GM10248 (cell line): ENCODE results near the gene CREB1.

ENCODE experiments used
- CTCF ChIA-PET: fragments of 300-600 bp; sonication (Branson Sonifier 250); formaldehyde crosslinking; extraction: SDS; loops from one replicate; lab custom pipeline; 2021; ENCODE audit warnings: antibody characterized with exemption; lab: Yijun Ruan, JAX
- POLR2A ChIA-PET: fragments of 350-650 bp; sonication (Branson Sonifier 250); formaldehyde crosslinking; extraction: SDS; loops from one replicate; lab custom pipeline; 2020; ENCODE audit warnings: antibody characterized with exemption; lab: Yijun Ruan, JAX
- DNase-seq: peaks from one replicate; pipeline ENCODE4 v3.0.0; 2012; ENCODE audit errors: extremely low spot score
- TF ChIP-seq, protein P1 (sequence below): IDR thresholded peaks from 2 replicates; pipeline ENCODE4 v1.5.1; 2012; ENCODE audit warnings: mild to moderate bottlenecking, low read depth; ENCODE audit errors: extremely low read depth, missing control alignments, control extremely low read depth

CREB1 gene

DNA sequence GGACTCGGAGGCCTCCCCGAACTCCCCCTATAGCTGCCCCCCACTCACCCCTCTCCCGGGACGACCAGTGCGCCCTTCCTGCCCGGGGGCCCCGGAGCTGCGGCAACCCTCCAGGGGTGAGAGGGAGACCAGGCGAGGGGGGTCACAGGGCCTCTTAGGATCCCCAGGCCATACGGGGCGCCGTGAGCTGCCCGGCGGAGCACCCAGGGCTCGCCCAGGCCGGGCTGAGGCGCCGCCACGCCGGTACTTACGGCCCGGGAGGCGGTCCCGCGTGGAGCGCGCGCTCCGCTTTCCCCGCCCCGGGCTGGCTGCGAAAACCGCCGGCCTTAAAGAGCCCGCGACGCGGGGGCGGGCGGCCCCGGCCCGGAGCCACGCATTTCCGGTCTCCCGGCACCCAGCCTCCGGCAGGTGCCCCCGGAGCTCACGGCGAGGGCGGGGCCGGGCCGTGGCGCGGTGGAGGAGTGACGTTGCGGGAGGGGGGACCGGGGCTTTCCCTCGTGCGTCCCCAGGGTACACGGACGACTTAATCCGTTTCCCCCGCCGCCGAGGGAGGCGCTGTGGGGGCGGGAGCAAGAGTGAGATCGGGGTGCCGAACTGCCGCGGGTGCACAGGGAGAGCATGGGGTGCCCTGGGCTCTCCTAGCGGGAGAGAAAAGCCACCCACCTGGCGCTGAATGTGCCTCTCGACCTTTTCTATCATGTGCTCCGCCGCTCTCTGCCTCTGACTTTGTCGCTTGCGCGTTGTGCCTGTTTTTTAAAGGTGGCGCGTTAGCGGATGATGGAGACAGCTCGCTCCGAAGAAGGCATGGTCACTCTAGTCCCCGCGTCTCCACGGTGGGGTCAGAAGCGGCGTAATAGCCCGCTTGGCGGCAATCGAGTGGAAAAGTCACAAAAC, 95.5 kb downstream of the CREB1 start, which contains the start of gene METTL21A:
TSS of gene METTL21A (minus strand) at position 381 of the 894 bp plus-strand sequence. CDS start 1,019 bp downstream, outside the sequence.
- CTCF ChIA-PET: interaction anchor here (0.8 to 3.8 kb wide), 29 partner anchors 8 to 449 kb away, joined by 3 to 29 read pairs (median 5); no protein-coding TSS in a partner anchor
- TF ChIP-seq, protein P1, sequence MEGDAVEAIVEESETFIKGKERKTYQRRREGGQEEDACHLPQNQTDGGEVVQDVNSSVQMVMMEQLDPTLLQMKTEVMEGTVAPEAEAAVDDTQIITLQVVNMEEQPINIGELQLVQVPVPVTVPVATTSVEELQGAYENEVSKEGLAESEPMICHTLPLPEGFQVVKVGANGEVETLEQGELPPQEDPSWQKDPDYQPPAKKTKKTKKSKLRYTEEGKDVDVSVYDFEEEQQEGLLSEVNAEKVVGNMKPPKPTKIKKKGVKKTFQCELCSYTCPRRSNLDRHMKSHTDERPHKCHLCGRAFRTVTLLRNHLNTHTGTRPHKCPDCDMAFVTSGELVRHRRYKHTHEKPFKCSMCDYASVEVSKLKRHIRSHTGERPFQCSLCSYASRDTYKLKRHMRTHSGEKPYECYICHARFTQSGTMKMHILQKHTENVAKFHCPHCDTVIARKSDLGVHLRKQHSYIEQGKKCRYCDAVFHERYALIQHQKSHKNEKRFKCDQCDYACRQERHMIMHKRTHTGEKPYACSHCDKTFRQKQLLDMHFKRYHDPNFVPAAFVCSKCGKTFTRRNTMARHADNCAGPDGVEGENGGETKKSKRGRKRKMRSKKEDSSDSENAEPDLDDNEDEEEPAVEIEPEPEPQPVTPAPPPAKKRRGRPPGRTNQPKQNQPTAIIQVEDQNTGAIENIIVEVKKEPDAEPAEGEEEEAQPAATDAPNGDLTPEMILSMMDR: peak; percentile 64
- POLR2A ChIA-PET: interaction anchor here (0.5 to 3.0 kb wide), 6 partner anchors 42 to 688 kb away, joined by 3 to 15 read pairs (median 4); partner anchors contain the start of genes CCNYL1 and KLF7
- DNase-seq: peak; percentile 97

DNA sequence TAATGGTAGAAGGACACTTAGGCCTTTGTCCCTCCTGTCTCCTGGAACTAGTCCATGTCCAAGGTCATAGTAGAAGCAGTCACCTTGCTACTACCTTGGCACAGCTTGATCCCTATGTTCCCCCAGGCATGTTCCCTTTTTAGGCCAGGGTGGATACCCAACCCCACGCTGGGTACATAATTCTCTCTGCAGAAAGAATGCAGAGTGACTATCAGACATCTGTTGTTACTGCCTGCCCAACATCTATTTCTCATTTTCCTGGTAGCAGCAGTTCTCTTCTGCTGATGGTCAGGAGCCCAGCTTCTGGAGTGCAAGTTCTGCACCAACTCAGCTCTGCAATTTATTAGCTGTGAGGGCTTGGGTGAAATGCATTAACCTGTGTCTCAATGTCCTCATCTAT, 99.8 kb downstream of the CREB1 start:
- ChIA-PET POLR2A (no interaction called here), CTCF (interaction anchor here (1.2 kb wide), 1 partner anchor 15 kb away, joined by 3 read pairs; no protein-coding TSS in a partner anchor)
- no peak for DNase-seq
- TF ChIP-seq, protein P1: no peak

DNA sequence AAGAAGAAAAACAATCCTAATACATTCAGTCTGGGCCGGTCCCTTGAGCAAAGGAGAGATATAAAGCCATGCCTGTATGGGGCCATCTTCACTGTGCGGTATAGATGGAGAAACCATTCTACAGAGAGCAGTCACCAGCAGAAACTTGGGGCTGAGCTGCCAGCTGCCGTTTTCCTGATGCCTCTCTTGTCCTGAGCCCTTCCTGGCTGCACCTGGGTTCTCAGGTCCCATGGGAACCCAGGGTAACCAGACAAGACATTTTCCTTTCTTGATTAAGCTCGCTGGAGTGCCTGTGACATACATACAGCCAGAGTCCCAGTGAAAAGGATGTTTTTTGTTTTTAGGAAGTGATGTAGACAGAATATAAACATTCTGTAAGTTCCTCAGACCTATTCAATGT, 100.7 kb downstream of the CREB1 start:
- ChIA-PET CTCF (interaction anchor here (0.7 to 1.2 kb wide), 2 partner anchors 14 to 410 kb away, joined by 3 read pairs; no protein-coding TSS in a partner anchor), POLR2A (no interaction called here)
- no peak for DNase-seq

DNA sequence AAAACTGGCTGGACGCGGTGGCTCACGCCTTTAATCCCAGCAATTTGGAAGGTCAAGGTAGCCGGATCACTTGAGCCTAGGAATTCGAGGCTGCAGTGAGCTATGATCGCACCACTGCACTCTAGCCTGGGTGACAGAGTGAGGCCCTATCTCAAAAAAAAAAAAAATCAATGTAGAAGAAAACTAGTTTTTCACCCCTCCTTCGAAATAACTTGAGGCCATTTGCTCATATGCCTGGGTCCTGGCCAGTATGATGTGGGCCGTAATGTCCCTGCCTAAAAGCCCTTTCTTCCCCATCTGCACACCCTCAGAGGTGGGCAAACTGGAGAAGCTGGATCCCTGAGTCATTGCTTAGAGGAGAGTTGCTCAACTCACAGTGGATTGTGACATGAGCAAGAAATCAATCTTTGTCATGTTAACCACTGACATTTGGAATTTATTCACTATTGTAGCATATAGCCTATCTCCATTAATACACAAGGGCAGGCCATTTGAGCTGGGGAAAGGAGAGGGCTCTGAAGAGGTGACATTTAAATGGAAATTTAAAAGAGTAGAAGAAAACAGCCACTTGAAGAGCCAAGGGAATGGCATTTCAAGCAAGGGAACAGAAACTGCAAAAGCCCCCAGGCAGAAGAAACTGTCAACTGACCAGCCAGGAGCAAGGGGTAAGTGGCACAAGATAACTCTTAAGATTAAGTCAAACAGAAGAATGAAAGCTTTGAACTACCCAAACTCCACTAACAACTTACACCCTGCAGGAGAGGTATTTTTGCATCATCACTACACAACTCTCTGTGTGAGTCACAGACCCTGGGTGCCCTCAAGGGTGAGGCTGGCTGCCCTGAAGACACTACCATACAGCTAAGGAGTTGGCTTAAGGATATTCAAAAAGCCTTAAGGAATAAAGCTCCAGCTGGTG, 103.1 kb downstream of the CREB1 start:
- POLR2A ChIA-PET: no interaction called here
- DNase-seq: no peak
- CTCF ChIA-PET: interaction anchor here (1.0 to 1.3 kb wide), 4 partner anchors 18 to 399 kb away, joined by 3 to 4 read pairs (median 3); no protein-coding TSS in a partner anchor
- TF ChIP-seq, protein P1: no peak

More for the DNA sequence above, 100.7 kb downstream of the CREB1 start:
- TF ChIP-seq, protein P1: no peak

DNA sequence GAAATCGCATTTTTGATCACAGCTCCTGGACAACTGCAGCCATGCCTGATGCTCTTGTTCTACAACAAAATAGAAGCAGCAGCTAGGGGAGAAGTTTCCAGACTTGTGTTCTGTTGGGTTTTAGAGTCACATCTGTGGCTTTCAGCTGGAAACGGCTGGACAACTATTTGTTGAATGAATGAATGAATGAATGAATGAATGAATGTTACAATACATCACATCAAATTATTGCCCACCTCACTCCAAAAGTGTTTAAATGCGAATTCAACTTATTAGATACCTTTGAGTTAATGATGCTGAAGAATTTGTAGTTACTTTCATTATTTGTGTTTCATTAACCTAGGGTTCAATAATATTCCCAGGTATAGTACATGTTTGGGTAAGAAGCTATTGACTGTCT, 103.9 kb downstream of the CREB1 start:
- POLR2A ChIA-PET: no interaction called here
- CTCF ChIA-PET: interaction anchor here (1.0 to 1.3 kb wide), 6 partner anchors 8 to 399 kb away, joined by 3 to 5 read pairs (median 4); partner anchors contain the start of gene METTL21A
- no peak for DNase-seq
- TF ChIP-seq, protein P1: no peak
